HG02840 (cell line): Measurements from ENCODE around the gene MAST4.
"Not testable (repeated sequence)": the region's sequence is repeated elsewhere in the genome, so short reads cannot be mapped to it uniquely, and the experiment has no call there.

Experiments
- ATAC-seq: cut with Tn5 transposase; IDR thresholded peaks from one replicate; pipeline ENCODE4 v1.9.1; 2021; ENCODE audit warnings: mild to moderate bottlenecking, moderate library complexity, moderate number of reproducible peaks; ENCODE audit not compliant: unreplicated experiment, low FRiP score

Gene MAST4

GRCh38 chr5:66694036-66694435 lies 97.8 kb downstream of the MAST4 start:
- no peak for ATAC-seq

- not testable (repeated sequence) for ATAC-seq
These were observed 99.6 kb downstream of the MAST4 start for GRCh38 chr5:66695840-66696239.

- no peak for ATAC-seq
These were observed 101.8 kb downstream of the MAST4 start for GRCh38 chr5:66697796-66698564.

- peak; percentile 74 for ATAC-seq
These were observed 105.1 kb downstream of the MAST4 start for GRCh38 chr5:66701244-66701643.

- ATAC-seq = no peak
These were observed 106.2 kb downstream of the MAST4 start for GRCh38 chr5:66702426-66702825.

- ATAC-seq = no peak
These were observed 108.7 kb downstream of the MAST4 start for GRCh38 chr5:66704790-66705425.

- no peak for ATAC-seq
These were observed 112.2 kb downstream of the MAST4 start for GRCh38 chr5:66708368-66708767.

- ATAC-seq = no peak
These were observed 114.4 kb downstream of the MAST4 start for GRCh38 chr5:66710557-66711088.

- no peak for ATAC-seq
These were observed 117.8 kb downstream of the MAST4 start for GRCh38 chr5:66713998-66714397.

- ATAC-seq = no peak
These were observed 121.5 kb downstream of the MAST4 start for GRCh38 chr5:66717455-66718373.

- ATAC-seq = no peak
These were observed 122.3 kb downstream of the MAST4 start for GRCh38 chr5:66718374-66719002.

GRCh38 chr5:66720780-66721179 lies 124.6 kb downstream of the MAST4 start:
- no peak for ATAC-seq

- no peak for ATAC-seq
These were observed 126.5 kb downstream of the MAST4 start for GRCh38 chr5:66722686-66723085.

- ATAC-seq = no peak
These were observed 128.4 kb downstream of the MAST4 start for GRCh38 chr5:66724349-66725139.

- ATAC-seq = no peak
These were observed 131.4 kb downstream of the MAST4 start for GRCh38 chr5:66727630-66728029.

GRCh38 chr5:66728049-66728448 lies 131.9 kb downstream of the MAST4 start:
- no peak for ATAC-seq

- no peak for ATAC-seq
These were observed 140.9 kb downstream of the MAST4 start for GRCh38 chr5:66737096-66737495.

- no peak for ATAC-seq
These were observed 141.9 kb downstream of the MAST4 start for GRCh38 chr5:66738136-66738535.

- no peak for ATAC-seq
These were observed 142.8 kb downstream of the MAST4 start for GRCh38 chr5:66739021-66739420.

- ATAC-seq = no peak
These were observed 143.8 kb downstream of the MAST4 start for GRCh38 chr5:66739951-66740350.
